Upper lobe of right lung (tissue), 1 donor: ENCODE results near the gene ATAD3C. TPM values are rescaled to one million over a fixed set of nuclear protein-coding genes. Genes with fewer than 3 reads are reported as not detected.
"Not testable (repeated sequence)": the region's sequence is repeated elsewhere in the genome, so short reads cannot be mapped to it uniquely, and the experiment has no call there.

ENCODE experiments used
- ATAC-seq: fragments of 200-7000 bp; cut with Tn5 transposase; one replicate; pipeline ENCODE4 v1.9.1; 2020; ENCODE audit warnings: mild to moderate bottlenecking, moderate library complexity
- DNase-seq: peaks from one replicate; pipeline ENCODE4 v3.0.0-alpha.2; 2020
- H3K27ac ChIP-seq: fragments of 200-600 bp; one replicate; pipeline ENCODE4 v1.8.0; 2022
- H3K27me3 ChIP-seq: fragments of 200-600 bp; one replicate; pipeline ENCODE4 v1.8.0; 2022; ENCODE audit warnings: mild to moderate bottlenecking
- H3K36me3 ChIP-seq: fragments of 200-600 bp; one replicate; pipeline ENCODE4 v1.8.0; 2022
- H3K4me1 ChIP-seq: fragments of 200-600 bp; one replicate; pipeline ENCODE4 v1.8.0; 2022
- H3K4me3 ChIP-seq: fragments of 200-600 bp; one replicate; pipeline ENCODE4 v1.8.0; 2022; ENCODE audit warnings: mild to moderate bottlenecking
- H3K9me3 ChIP-seq: fragments of 200-600 bp; one replicate; pipeline ENCODE4 v1.8.0; 2022
- intact Hi-C: fragments of 100-400 bp; cut with DNase I; formaldehyde crosslinking; loops from one replicate; pipeline ENCODE4 v1.11.0; 2022
- total RNA-seq: library from RNA; stranded (reverse); fragmentation: NEBNext Ultra II Directional; extraction: Animal tissue kit (Norgen Biotek cat#: 25700); gene quantifications from one replicate; pipeline ENCODE4 v1.2.1, GENCODE V29; 2021
- TF ChIP-seq, protein P1 (sequence below): fragments of 200-600 bp; IDR thresholded peaks from one replicate; pipeline ENCODE4 v1.8.0; 2022; ENCODE audit warnings: antibody characterized with exemption
- donor health status: DM: no; HTN: yes; CAD: no; lungs with severe emphysema.

ATAD3C gene
- total RNA-seq, 1 donor from 2014 or later = 10.4 TPM

DNA sequence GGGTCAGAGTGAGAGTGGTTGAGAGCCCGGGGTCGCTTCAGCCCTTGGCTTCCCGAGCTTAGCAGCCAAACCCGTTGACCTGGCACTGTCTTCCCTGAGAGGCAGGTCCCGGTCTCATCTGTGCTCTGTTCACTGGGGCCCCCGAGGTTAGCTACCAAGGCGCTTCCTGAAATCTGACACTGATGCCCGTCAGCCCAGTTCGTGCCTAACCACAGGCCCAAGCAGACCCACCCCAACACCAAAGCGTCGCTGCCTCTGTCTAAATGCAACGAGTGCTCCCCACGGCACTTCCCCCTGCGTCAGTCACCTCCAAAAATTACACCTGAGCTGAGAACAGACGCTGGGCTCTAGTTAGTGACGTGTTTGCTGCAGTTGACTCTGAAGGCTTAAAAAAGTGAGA is 64.9 kb downstream of the ATAD3C start:
- DNase-seq, H3K27ac ChIP-seq, H3K36me3 ChIP-seq, H3K4me1 ChIP-seq, H3K27me3 ChIP-seq, H3K4me3 ChIP-seq, intact Hi-C loops, H3K9me3 ChIP-seq, ATAC-seq: not testable (repeated sequence)

GRCh38 chr1:1516923-1517322 is 67.4 kb downstream of the ATAD3C start:
- H3K27me3 ChIP-seq, ATAC-seq, intact Hi-C loops, DNase-seq, H3K4me3 ChIP-seq, H3K9me3 ChIP-seq, H3K4me1 ChIP-seq, H3K27ac ChIP-seq: not testable (repeated sequence)
- peaks cover 19% of the 10 kb centered on the region for H3K36me3 ChIP-seq

GRCh38 chr1:1517973-1518620 is 68.6 kb downstream of the ATAD3C start:
- TF ChIP-seq, protein P1, sequence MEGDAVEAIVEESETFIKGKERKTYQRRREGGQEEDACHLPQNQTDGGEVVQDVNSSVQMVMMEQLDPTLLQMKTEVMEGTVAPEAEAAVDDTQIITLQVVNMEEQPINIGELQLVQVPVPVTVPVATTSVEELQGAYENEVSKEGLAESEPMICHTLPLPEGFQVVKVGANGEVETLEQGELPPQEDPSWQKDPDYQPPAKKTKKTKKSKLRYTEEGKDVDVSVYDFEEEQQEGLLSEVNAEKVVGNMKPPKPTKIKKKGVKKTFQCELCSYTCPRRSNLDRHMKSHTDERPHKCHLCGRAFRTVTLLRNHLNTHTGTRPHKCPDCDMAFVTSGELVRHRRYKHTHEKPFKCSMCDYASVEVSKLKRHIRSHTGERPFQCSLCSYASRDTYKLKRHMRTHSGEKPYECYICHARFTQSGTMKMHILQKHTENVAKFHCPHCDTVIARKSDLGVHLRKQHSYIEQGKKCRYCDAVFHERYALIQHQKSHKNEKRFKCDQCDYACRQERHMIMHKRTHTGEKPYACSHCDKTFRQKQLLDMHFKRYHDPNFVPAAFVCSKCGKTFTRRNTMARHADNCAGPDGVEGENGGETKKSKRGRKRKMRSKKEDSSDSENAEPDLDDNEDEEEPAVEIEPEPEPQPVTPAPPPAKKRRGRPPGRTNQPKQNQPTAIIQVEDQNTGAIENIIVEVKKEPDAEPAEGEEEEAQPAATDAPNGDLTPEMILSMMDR = no peak
- no peaks in the 10 kb centered on the region for H3K27me3 ChIP-seq
- no peak overlapping the region for H3K4me3 ChIP-seq
- no peaks in the 10 kb centered on the region for H3K9me3 ChIP-seq
- H3K27ac ChIP-seq = no peak overlapping the region
- ATAC-seq = no peak
- intact Hi-C loops = no loop called here
- DNase-seq = no peak
- H3K36me3 ChIP-seq = peaks cover 25% of the 10 kb centered on the region
- H3K4me1 ChIP-seq = no peaks in the 10 kb centered on the region

DNA sequence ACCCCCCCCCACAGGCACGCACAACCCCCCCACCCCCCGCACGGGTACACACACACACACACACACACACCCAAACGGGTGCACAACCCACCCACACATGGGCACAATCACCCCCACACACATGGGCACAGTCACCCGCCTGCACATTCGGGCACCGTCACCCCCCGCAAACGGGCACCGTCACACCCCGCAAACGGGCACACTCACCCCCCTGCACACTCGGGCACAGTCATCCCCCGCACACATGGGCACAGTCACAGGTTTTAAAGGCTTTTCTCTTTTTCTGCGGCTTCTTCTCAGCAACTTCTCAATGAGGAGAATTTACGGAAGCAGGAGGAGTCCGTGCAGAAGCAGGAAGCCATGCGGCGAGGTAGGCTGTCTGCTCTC is 69.1 kb downstream of the ATAD3C start:
- intact Hi-C loops, H3K9me3 ChIP-seq, H3K4me3 ChIP-seq, DNase-seq, H3K4me1 ChIP-seq, H3K27me3 ChIP-seq, H3K27ac ChIP-seq, ATAC-seq: not testable (repeated sequence)
- H3K36me3 ChIP-seq = peaks cover 25% of the 10 kb centered on the region

Other genes starting within 250 kb of the ATAD3C start
- 0.98 TPM for gene TNFRSF18, start 243.1 kb upstream of the ATAD3C start, total RNA-seq
- gene TNFRSF4, start 235.5 kb upstream of the ATAD3C start, total RNA-seq = 7.7 TPM
- 132 TPM for gene SDF4, start 217.7 kb upstream of the ATAD3C start, total RNA-seq
- 16.7 TPM for gene B3GALT6, start 217.5 kb upstream of the ATAD3C start, total RNA-seq
- gene C1QTNF12, start 203.0 kb upstream of the ATAD3C start, total RNA-seq = 2.6 TPM
- 52.5 TPM for gene UBE2J2, start 175.8 kb upstream of the ATAD3C start, total RNA-seq
- gene SCNN1D, start 169.3 kb upstream of the ATAD3C start, total RNA-seq = 3.6 TPM
- gene ACAP3, start 141.8 kb upstream of the ATAD3C start, total RNA-seq = 55.2 TPM
- 14.2 TPM for gene PUSL1, start 141.1 kb upstream of the ATAD3C start, total RNA-seq
- gene INTS11, start 125.0 kb upstream of the ATAD3C start, total RNA-seq = 81.9 TPM
- gene CPTP, start 124.9 kb upstream of the ATAD3C start, total RNA-seq = 20.4 TPM
- 0.32 TPM for gene TAS1R3, start 118.4 kb upstream of the ATAD3C start, total RNA-seq
- gene DVL1, start 100.3 kb upstream of the ATAD3C start, total RNA-seq = 66.0 TPM
- 66.3 TPM for gene MXRA8, start 91.1 kb upstream of the ATAD3C start, total RNA-seq
- gene AURKAIP1, start 74.5 kb upstream of the ATAD3C start, total RNA-seq = 92.1 TPM
- 165 TPM for gene CCNL2, start 50.4 kb upstream of the ATAD3C start, total RNA-seq
- gene MRPL20, start 42.4 kb upstream of the ATAD3C start, total RNA-seq = 80.7 TPM
- gene ANKRD65, start 28.4 kb upstream of the ATAD3C start, total RNA-seq = 21.5 TPM
- 87.4 TPM for gene VWA1, start 14.0 kb upstream of the ATAD3C start, total RNA-seq
- 24.3 TPM for gene ATAD3B, start 22.1 kb downstream of the ATAD3C start, total RNA-seq
- gene ATAD3A, start 62.5 kb downstream of the ATAD3C start, total RNA-seq = 21.9 TPM
- gene TMEM240, start 90.9 kb downstream of the ATAD3C start, total RNA-seq = 2.9 TPM
- 125 TPM for gene SSU72, start 125.2 kb downstream of the ATAD3C start, total RNA-seq
- gene FNDC10, start 150.4 kb downstream of the ATAD3C start, total RNA-seq = 7.4 TPM
- 88.7 TPM for gene MIB2, start 165.8 kb downstream of the ATAD3C start, total RNA-seq
- gene MMP23B, start 182.5 kb downstream of the ATAD3C start, total RNA-seq = 40.3 TPM
- 24.8 TPM for gene CDK11B, start 209.3 kb downstream of the ATAD3C start, total RNA-seq
- gene SLC35E2B, start 243.1 kb downstream of the ATAD3C start, total RNA-seq = 49.8 TPM